Stimulated activated CD8-positive, alpha-beta memory T cell treated with anti-CD3 and anti-CD28 coated beads, Interleukin-2, amount 100 ng/mL, for 48 hours (primary cell): Measurements from ENCODE around the gene ZNF479.
"Not testable (repeated sequence)": the region's sequence is repeated elsewhere in the genome, so short reads cannot be mapped to it uniquely, and the experiment has no call there.

ENCODE experiments used
- DNase-seq, 2 donors: peaks; one replicate each; pipeline ENCODE4 v3.0.0-alpha.2; 2020; ENCODE audit warnings: low read depth in 2 of 2

Gene ZNF479

GRCh38 chr7:57132336-57132735 lies at the start of gene ZNF479:
ZNF479 (minus strand) TSS chr7:57132436; CDS start chr7:57132324, 112 bp downstream.
- not testable (repeated sequence) for DNase-seq

GRCh38 chr7:57182031-57182430 lies 49.8 kb upstream of the ZNF479 start:
- no peak for DNase-seq

DNA sequence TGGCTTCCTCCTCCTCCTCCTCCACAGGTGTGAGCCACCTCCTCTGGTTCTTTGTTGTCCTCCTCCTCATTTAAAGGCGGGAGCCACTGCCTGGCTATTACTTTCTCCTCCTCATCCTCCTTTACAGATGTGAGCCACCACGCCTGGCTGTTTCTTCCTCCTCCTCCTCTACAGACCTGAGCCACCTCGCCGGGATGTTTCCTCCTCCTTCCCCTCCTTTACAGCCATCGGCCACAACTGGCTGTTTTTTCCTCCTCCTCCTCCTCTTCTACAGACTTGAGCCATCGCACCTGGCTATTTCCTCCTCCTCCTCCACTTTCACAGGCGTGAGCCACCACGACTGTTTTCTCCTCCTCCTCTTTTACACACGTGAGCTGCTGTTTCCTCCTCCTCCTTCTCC lies 49.0 kb upstream of the ZNF479 start:
- no peak for DNase-seq

- no peak for DNase-seq
These were observed 47.7 kb upstream of the ZNF479 start for GRCh38 chr7:57179776-57180415.

DNA sequence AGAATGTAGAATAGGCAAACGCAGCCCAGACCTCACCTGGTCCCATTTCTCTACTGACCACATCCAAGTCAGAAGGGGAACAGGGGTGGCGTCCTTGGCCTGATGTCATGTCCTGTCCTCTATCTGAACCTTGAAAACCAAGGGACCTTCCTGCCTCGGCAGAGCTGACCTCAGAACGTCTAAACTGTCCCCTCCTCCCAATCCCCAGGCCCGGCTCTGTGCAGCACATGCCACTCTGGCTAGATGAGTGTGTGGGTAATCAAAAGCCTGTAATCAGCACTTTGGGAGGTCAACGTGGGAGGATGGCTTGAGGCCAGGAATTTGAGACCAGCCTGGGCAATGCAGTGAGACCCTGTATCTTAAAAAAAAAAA lies 46.5 kb upstream of the ZNF479 start:
- no peak for DNase-seq

DNA sequence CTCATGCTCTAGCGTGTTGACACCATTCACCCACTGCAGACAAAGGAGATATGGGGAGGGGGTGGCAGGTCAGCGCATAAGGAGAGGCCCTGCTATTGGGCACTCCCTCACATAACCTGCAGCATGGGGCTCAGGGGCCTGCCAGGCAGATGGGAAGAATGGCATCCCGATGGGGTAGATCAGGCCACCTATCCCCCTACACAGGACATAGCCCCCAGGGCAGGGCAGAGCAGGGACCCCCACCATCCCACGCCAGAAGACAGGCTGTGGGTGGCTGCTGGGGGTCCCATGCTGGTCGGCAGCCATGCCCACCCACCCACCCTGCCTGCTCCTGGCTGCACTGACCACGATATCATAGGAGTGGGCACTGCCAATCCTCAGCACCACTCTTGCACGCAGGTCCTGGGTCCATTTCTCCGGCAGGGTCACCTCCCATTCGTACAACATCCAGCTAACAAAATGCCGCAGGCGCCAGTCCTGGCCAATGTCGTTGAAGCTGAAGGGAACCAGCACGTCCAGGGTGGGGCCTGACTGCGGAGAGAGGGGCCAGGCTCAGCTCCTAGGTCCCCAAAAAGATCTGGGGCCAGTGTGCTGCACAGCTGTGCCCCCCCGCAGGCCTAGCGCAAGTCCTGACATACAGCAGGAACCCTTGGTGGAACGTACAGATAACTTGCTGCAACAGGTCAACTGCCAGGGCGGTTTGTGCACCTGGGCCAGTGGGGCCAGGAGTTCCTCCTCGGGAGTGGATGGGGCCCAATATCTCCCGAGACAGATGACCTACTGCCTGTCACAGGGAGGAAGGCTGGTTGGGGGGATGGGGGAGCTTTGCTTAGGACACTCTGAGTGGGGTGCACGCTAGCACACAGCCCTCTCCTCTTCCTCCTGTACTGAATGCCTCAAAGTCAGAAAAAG lies 45.9 kb upstream of the ZNF479 start:
- no peak for DNase-seq

GRCh38 chr7:57176928-57177635 lies 44.8 kb upstream of the ZNF479 start:
- DNase-seq = no peak

- DNase-seq = no peak
These were observed 33.2 kb upstream of the ZNF479 start for GRCh38 chr7:57165285-57165899.

DNA sequence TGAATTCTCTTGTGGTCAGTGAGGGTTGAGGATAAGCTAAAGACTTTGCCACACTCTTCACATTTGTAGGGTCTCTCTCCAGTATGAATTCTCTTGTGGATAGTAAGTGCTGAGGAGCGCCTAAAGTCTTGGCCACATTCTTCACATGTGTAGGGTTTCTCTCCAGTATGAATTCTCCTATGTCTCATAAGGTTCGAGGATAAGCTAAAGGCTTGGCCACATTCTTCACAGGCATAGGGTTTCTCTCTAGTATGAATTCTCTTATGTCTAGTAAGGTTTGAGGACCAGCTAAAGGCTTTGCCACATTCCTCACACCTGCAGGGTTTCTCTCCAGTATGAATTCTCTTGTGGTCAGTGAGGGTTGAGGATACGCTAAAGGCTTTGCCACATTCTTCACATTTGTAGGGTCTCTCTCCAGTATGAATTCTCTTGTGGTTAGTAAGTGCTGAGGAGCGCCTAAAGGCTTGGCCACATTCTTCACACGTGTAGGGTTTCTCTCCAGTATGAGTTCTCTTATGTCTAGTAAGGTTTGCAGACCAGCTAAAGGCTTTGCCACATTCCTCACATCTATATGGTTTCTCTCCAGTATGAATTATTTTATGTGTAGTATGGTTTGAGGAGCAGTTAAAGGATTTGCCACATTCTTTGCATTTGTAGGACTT lies 12.0 kb downstream of the ZNF479 start:
- not testable (repeated sequence) for DNase-seq
